ENCODE results near the gene ZNF554.

ZNF554 gene

GRCh38 chr19:2819540-2820111 is at the start of gene ZNF554:
TSS of gene ZNF554 (plus strand) at chr19:2819868. CDS start at chr19:2820072, 204 bp downstream.
- DNase-seq: peak; percentile 92

DNA sequence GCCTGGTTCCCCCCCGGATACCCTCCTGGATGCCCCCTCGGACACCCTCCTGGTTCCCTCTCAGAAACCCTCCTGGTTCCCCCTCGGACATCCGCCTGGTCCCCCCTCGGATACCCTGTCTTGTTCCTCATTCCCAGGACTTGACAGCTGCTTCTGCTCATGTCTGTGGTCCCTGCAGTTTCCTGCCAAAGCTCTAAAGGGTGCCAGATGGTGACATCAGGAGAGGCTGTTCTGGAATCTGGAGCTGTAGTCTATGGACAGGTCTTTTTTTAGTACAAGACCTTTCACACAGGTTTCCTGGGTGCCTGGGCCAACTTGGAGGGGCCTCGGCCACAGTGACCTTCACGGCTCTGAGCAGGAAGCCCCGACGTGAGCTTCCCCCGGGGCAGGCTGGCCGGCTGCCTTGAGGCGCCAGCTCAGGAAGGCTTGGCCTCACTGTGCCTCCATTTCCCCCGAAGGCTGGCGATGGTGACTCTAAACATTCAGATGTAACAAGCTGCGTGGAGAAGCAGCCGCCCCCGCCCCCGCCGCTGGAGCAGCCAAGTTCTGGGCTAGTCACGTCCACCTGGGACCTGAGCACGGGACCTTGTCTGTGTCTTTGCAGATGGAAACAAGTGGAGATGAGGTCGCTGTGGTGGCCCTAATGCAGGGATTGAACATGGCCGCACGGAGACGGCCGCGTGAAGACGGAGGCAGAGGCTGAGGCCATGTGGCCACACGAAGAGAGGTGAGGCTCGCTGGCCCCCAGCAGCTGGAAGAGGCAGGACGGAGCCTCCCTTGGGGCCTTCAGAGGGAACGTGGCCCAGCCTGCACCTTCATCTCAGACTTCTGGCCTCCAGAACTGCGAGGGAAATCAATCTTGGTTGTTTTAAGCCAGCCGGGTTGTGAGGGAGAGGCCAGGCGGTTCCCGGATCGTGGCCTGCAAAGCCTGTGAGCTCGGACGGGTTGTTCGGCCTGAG is 49.3 kb upstream of the ZNF554 start:
- no peak for DNase-seq

GRCh38 chr19:2771786-2772674 is 47.6 kb upstream of the ZNF554 start:
- DNase-seq: no peak

- no peak for DNase-seq
Measured at GRCh38 chr19:2774083-2774679, 45.5 kb upstream of the ZNF554 start.

DNA sequence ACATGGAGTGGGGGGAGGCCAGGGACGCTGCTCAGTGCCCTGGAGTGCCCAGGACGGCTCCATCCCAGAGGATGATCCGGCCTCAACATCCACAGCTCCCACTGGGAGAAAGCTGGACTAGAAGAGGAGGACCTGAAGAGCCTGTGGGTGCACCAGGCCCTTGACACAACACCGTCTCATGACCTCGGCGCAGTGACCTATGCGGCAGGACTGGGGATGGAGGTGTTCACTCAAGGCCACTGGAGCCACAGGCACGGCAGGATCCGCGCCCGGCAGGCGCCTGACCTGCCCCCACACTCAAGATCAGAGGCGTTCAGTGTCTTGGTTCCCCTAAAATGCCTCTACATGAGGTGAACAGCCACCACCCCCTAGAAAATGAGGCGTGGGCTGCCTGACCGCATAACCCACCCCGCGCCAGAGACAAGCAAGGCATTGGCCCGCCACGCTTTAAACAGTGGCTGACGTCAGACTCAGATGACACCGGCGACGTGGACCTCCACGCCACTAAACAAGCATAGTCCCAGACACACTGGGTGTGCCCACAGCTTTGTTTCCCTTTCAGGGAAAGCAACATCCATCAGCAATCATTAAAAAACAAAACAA is 44.6 kb upstream of the ZNF554 start:
- no peak for DNase-seq

DNA sequence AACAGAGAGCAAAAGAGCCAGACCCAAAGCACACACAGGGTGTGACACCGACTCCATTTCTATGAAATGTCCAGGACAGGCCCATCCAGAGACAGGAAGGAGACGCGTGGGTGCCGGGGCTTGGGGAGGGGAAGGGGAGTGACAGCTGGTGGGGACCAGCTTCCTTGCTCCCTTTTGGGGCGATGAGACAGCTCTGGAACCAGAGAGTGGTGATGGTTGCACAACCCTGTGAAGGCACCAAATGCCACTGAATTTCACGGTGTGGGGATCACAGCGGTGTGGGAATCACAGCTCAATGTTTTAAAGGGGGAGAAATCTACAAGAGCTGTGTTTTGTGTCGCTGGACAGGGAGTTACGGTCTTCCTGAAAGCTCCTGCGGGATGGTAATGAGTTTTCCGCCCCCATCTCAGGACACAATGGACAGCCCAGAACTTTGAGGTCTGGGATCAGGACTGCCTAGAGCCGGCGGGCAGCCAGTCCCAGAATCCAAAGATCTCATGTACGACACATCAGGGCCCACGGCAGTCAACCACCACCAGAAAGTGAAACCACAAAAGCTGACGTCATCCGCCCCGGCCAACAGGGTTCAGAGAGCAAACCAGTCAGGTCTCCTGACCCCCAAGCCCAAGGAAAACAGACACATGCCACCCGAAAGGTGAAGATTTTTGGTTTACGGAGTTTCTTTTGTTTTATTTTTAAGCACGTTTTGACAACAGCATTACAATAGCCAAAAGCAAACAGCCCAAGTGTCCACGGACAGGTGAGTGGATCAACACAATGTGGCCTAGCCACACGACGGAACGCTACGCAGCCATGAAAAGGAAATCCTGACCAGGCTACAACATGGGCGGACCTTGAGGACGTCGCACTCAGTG is 43.9 kb upstream of the ZNF554 start:
- peak; percentile 33 for DNase-seq

- no peak for DNase-seq
Measured at GRCh38 chr19:2777952-2778683, 41.5 kb upstream of the ZNF554 start.

DNA sequence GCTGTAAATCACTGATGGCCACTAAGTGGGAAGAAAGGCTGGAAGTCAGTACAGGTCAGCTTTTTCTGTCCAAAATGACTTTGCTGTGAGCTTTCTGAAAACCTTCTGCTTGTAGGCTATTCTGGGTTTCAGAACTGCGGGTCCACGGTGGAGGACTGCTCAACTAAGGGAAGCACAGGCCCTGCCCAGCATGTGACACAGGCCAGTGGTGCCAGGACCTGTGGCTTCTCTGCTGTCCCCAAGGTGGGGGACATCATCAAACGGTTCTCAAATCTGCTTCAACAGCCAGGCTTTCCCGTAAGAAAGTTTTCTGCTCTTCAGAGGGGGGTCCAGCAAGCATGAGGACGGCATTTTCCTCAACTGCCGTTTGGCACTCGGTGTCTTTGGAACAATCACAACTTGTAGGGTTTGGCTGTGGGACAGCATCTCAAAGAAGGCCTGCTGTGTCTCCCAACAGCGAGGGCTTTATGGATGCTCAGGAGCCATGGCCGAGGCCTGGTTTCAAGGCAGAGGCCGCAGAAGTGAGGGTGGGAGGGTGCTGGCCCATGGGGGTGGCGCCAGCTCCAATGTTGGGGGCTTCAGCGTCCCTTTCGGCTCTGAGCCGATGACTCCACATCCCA is 40.4 kb upstream of the ZNF554 start:
- DNase-seq: no peak

DNA sequence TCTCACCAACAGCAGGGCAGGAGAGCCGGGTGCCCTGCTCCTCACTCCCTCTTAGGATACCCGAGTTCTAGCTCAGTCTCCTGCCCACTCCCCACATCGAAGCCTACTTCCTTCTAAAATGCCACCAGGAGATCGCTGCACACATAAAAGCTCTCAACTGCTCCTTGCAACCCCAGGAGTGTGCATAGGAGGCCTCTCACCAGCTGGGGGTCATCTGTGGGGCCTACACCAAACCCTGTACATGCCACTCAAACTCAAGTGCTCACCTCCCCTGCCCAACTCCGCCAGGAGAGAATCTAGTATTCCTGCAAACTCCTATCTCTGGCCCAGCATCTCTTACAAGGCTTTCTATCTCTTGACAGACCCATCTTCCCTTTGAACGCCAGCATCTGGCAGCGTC is 39.4 kb upstream of the ZNF554 start:
- DNase-seq: no peak

DNA sequence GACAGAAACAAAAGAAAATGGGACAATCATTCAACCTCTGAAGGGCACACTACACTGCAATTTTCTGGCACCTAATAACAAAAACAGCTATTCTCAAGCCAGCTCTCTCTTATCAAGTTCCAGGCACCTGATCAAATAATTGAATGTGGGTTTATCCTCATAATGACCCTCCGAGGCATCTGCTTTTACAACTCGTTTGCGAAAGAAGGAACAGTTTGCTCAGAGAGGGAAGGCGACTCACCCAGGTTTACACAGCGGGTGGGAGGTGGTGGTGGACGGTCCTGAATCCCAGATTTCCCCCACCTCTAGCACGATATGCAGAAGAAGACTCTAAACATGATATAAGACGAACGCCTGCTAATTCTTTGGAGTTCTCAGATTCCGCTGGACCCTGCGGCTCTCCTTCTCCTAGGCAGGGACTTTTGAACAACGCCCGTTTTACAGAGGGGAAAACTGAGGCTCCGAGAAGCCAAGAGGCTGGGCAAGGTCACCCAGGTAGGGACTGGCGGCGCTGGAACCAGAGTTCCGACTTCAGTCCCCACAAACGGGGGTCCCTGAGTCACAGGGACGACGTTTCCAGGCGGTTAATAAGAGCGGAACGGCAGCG is 37.2 kb upstream of the ZNF554 start:
- DNase-seq: no peak

- DNase-seq: peak; percentile 98
Measured at GRCh38 chr19:2782936-2783780, 36.5 kb upstream of the ZNF554 start, which contains the start of gene SGTA. TSS of gene SGTA (minus strand) at chr19:2783273. CDS start at chr19:2769068, 14,205 bp downstream.

- DNase-seq: no peak
Measured at GRCh38 chr19:2783781-2784145, 35.9 kb upstream of the ZNF554 start.

GRCh38 chr19:2785244-2785997 is 34.2 kb upstream of the ZNF554 start, which contains the start of gene THOP1:
TSS of gene THOP1 (plus strand) at chr19:2785503. CDS start at chr19:2785663, 160 bp downstream.
- peak; percentile 98 for DNase-seq

DNA sequence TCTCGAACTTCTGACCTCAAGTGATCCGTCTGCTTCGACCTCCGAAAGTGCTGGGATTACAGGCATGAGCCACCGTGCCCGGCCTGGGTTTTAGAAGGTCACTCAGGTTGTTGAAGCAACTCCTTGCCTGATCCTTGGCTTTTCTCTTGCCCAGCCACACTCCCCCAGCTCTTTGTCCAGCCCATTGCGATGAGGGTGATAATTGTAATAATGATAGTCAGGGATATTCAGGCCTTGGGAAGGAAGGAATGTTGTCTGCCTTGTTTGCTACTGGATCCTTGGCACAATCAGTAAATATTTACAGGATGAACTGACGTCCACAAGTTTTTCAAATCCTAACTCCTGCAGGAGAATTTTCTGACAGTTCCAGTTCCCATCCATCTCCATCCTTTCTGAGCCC is 32.6 kb upstream of the ZNF554 start:
- DNase-seq: no peak

GRCh38 chr19:2788237-2788636 is 31.4 kb upstream of the ZNF554 start:
- no peak for DNase-seq

GRCh38 chr19:2790194-2790556 is 29.5 kb upstream of the ZNF554 start:
- no peak for DNase-seq

- DNase-seq: no peak
Measured at GRCh38 chr19:2790557-2791271, 29.0 kb upstream of the ZNF554 start.

All from kidney glomerular epithelial cell (primary cell).